Measurements from ENCODE around the gene GAB4. TPM values are rescaled to one million over a fixed set of nuclear protein-coding genes. Genes with fewer than 3 reads are reported as not detected.

GAB4 gene
- total RNA-seq, 4 donors from 2014 or later, result not detected

GRCh38 chr22:16956290-16956689 lies 51.7 kb downstream of the GAB4 start:
- in situ Hi-C loops (cut with MboI; ENCODE audit: low sequenced_read_pairs in 4 of 4), result no loop called here
- TF ChIP-seq POLR2A (IDR thresholded peaks at IDR 0.05) (no peak), CTCF (IDR thresholded peaks at IDR 0.05 in 4 of 5, conservative IDR thresholded peaks at IDR 0.05 in 1 of 5) (no peak)

GRCh38 chr22:16955678-16956210 lies 52.3 kb downstream of the GAB4 start:
- no peaks in the 10 kb centered on the region for H3K9me3 ChIP-seq
- intact Hi-C loops (cut with DNase I; ENCODE audit: low total_unique reads), result no loop called here
- no peaks in the 10 kb centered on the region for H3K4me1 ChIP-seq
- in situ Hi-C loops (cut with MboI; ENCODE audit: low sequenced_read_pairs in 4 of 4), result no loop called here
- DNase-seq (no peak), ATAC-seq (no peak)
- H3K4me3 ChIP-seq, result no peak overlapping the region
- no peak overlapping the region for H3K27ac ChIP-seq
- no peaks in the 10 kb centered on the region for H3K36me3 ChIP-seq
- no peak for TF ChIP-seq POLR2A (IDR thresholded peaks at IDR 0.05)
- no peak for TF ChIP-seq CTCF (IDR thresholded peaks at IDR 0.05 in 4 of 5, conservative IDR thresholded peaks at IDR 0.05 in 1 of 5)
- no peaks in the 10 kb centered on the region for H3K27me3 ChIP-seq

More at GRCh38 chr22:16956290-16956689, 51.7 kb downstream of the GAB4 start:
- no peak overlapping the region for H3K27ac ChIP-seq
- DNase-seq, result no peak
- H3K36me3 ChIP-seq, result no peaks in the 10 kb centered on the region
- no peaks in the 10 kb centered on the region for H3K9me3 ChIP-seq
- H3K4me1 ChIP-seq, result no peaks in the 10 kb centered on the region
- no peaks in the 10 kb centered on the region for H3K27me3 ChIP-seq
- intact Hi-C loops (cut with DNase I; ENCODE audit: low total_unique reads), result no loop called here
- ATAC-seq, result no peak
- H3K4me3 ChIP-seq, result no peak overlapping the region

GRCh38 chr22:16955081-16955480 lies 52.9 kb downstream of the GAB4 start:
- DNase-seq (no peak), ATAC-seq (no peak)
- in situ Hi-C loops (cut with MboI; ENCODE audit: low sequenced_read_pairs in 4 of 4) (no loop called here), intact Hi-C loops (cut with DNase I; ENCODE audit: low total_unique reads) (no loop called here)
- H3K4me3 ChIP-seq, result no peak overlapping the region
- H3K36me3 ChIP-seq, result no peaks in the 10 kb centered on the region
- H3K27ac ChIP-seq, result no peak overlapping the region
- H3K9me3 ChIP-seq, result no peaks in the 10 kb centered on the region
- no peaks in the 10 kb centered on the region for H3K27me3 ChIP-seq
- H3K4me1 ChIP-seq, result peaks cover 0 to 3% of the 10 kb centered on the region in 2 donors
- TF ChIP-seq POLR2A (IDR thresholded peaks at IDR 0.05) (no peak), CTCF (IDR thresholded peaks at IDR 0.05 in 4 of 5, conservative IDR thresholded peaks at IDR 0.05 in 1 of 5) (no peak)

- peaks cover 3 to 11% of the 10 kb centered on the region in 2 donors for H3K4me1 ChIP-seq
- in situ Hi-C loops (cut with MboI; ENCODE audit: low sequenced_read_pairs in 4 of 4) (no loop called here), intact Hi-C loops (cut with DNase I; ENCODE audit: low total_unique reads) (no loop called here)
- no peak overlapping the region for H3K4me3 ChIP-seq
- no peak for DNase-seq
- no peaks in the 10 kb centered on the region for H3K27me3 ChIP-seq
- no peaks in the 10 kb centered on the region for H3K9me3 ChIP-seq
- H3K36me3 ChIP-seq, result no peaks in the 10 kb centered on the region
- H3K27ac ChIP-seq, result no peak overlapping the region
- TF ChIP-seq CTCF (IDR thresholded peaks at IDR 0.05 in 4 of 5, conservative IDR thresholded peaks at IDR 0.05 in 1 of 5) (no peak), POLR2A (IDR thresholded peaks at IDR 0.05) (no peak)
- no peak for ATAC-seq
These were observed 54.0 kb downstream of the GAB4 start for GRCh38 chr22:16954060-16954403.
